NCI-H1417 (cell line): ENCODE results near the gene ZSCAN22.
"Not testable (repeated sequence)": the region's sequence is repeated elsewhere in the genome, so short reads cannot be mapped to it uniquely, and the experiment has no call there.

Experiments
- DNase-seq, 3 experiments: peaks; one replicate each; lab custom pipeline; 2025; lab: John Stamatoyannopoulos, UW

ZSCAN22 gene

GRCh38 chr19:58374200-58374599, 47.4 kb downstream of the ZSCAN22 start:
- no peak for DNase-seq

GRCh38 chr19:58376724-58377123, 49.9 kb downstream of the ZSCAN22 start:
- not testable (repeated sequence) for DNase-seq

- DNase-seq = no peak
Observed at GRCh38 chr19:58379246-58379645, 52.5 kb downstream of the ZSCAN22 start.

GRCh38 chr19:58380037-58380661, 53.4 kb downstream of the ZSCAN22 start:
- no peak for DNase-seq

- peak; percentile 98 to 100 (median 100) for DNase-seq
Observed at GRCh38 chr19:58380662-58381459, 54.1 kb downstream of the ZSCAN22 start, which contains the start of gene ZNF837. ZNF837 (minus strand) TSS chr19:58381030; CDS start chr19:58369332, 11,698 bp downstream.

GRCh38 chr19:58381460-58382212, 54.8 kb downstream of the ZSCAN22 start:
- DNase-seq = no peak

- DNase-seq = no peak
Observed at GRCh38 chr19:58382997-58383603, 56.3 kb downstream of the ZSCAN22 start.

- DNase-seq = no peak
Observed at GRCh38 chr19:58385313-58385890, 58.6 kb downstream of the ZSCAN22 start.

GRCh38 chr19:58385891-58386575, 59.2 kb downstream of the ZSCAN22 start:
- peak in 2 of 3 experiments; percentile 38 to 53 for DNase-seq

GRCh38 chr19:58386576-58387337, 60.0 kb downstream of the ZSCAN22 start, which contains the start of gene RPS5:
RPS5 (plus strand) TSS chr19:58387269; CDS start chr19:58388138, 869 bp downstream.
- DNase-seq = peak; percentile 92 to 98 (median 98)

- no peak for DNase-seq
Observed at GRCh38 chr19:58387338-58388174, 60.8 kb downstream of the ZSCAN22 start.

- DNase-seq = no peak
Observed at GRCh38 chr19:58388175-58388526, 61.4 kb downstream of the ZSCAN22 start.
